Breast epithelium (tissue), 4 donors: ENCODE data around the gene TSPAN4. TPM values are rescaled to one million over a fixed set of nuclear protein-coding genes. Genes with fewer than 3 reads are reported as not detected.
A peak's percentile ranks its signal among the peaks of the same experiment; 100 is the strongest.

ENCODE experiments used
- DNase-seq, 2 donors: peaks; one replicate each; pipeline ENCODE4 v3.0.0-alpha.2; 2019; ENCODE audit warnings: low spot score in 2 of 2
- H3K27ac ChIP-seq, 2 donors: fragments of 200-600 bp; sonication (generic) in 1 of 2; one replicate each; pipeline ENCODE4 v1.5.1; 2016 to 2019; ENCODE audit warnings: mild to moderate bottlenecking in 1 of 2
- H3K27me3 ChIP-seq, 2 donors: fragments of 200-600 bp; sonication (generic) in 1 of 2; one replicate each; pipeline versions ENCODE4 v1.5.1 to v1.6.0; 2017 to 2019; ENCODE audit warnings: control low read depth in 1 of 2, mild to moderate bottlenecking in 1 of 2
- H3K36me3 ChIP-seq: fragments of 200-600 bp; one replicate; pipeline ENCODE4 v1.5.1; 2019
- H3K4me1 ChIP-seq, 2 donors: fragments of 200-600 bp; sonication (generic); one replicate each; pipeline ENCODE4 v1.5.1; 2016 to 2019; ENCODE audit warnings: control low read depth in 1 of 2
- H3K4me3 ChIP-seq, 3 donors: fragments of 200-600 bp; sonication (generic); 1 replicate in 2 of 3; 2 replicates in 1 of 3; pipeline ENCODE4 v1.5.1; 2016 to 2019; ENCODE audit warnings: mild to moderate bottlenecking in 3 of 3, moderate library complexity in 2 of 3
- H3K9me3 ChIP-seq, 2 donors: fragments of 200-600 bp; sonication (generic) in 1 of 2; one replicate each; pipeline ENCODE4 v1.5.1; 2016 to 2019; ENCODE audit warnings: control low read depth in 1 of 2
- POLR2A ChIP-seq: fragments of 450-650 bp; IDR thresholded peaks from one replicate; pipeline ENCODE4 v1.6.1; 2016; ENCODE audit warnings: antibody characterized with exemption, mild to moderate bottlenecking, moderate library complexity
- POLR2AphosphoS5 ChIP-seq, 3 donors: sonication (generic); formaldehyde crosslinking; IDR thresholded peaks; one replicate each; pipeline ENCODE4 v1.6.1; 2017; ENCODE audit warnings: antibody characterized with exemption in 3 of 3
- intact Hi-C: fragments of 100-400 bp; cut with DNase I; formaldehyde crosslinking; loops from one replicate; pipeline ENCODE4 v1.15.1; 2023; ENCODE audit warnings: low total_unique reads
- total RNA-seq, 3 donors: library from RNA; depleted of rRNA; stranded (reverse); fragments of >200 nt; gene quantifications; one replicate each; pipeline ENCODE4 v1.1.0, GENCODE V29; 2016
- TF ChIP-seq, protein P1 (sequence below), 3 donors: fragments of 450-650 bp; IDR thresholded peaks; one replicate each; pipeline ENCODE4 v1.5.1; 2016 to 2017; ENCODE audit warnings: antibody characterized with exemption in 3 of 3, mild to moderate bottlenecking in 3 of 3, moderate library complexity in 3 of 3

TSPAN4 gene
- total RNA-seq, 3 donors from 2014 or later, result 72.4 to 217 (median 107) TPM

DNA sequence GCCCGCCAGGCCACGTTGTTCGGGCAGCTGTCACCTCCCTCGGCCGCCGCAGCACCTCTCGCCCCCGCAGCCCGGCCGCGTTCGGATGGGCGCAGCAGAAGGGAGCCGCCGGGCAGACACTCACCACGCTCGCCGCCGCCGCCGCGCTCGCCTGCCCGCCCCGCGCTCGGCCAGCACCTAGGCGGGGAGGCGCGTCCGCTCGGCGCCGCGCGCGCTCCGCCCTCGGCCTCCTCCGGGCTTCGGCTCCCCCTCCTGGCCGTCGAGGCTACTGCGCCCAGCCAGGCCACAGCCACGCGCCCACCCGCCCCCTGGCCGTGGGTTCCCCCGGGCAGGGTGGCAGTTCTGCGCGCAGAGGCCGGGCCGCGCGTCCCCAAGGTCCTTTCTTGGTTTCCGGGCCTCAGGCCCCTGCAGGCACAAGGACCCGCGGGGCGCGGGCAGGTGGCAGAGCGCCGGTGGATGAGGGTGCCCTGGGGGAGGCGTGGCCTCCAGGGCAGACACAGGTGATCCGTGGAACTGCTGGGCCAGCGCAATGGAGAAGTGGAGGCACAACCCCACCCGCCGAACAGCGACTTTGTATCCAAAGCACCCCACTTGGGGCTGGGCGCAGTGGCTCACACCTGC, 44.4 kb upstream of the TSPAN4 start, which contains the start of gene SLC25A22:
Gene SLC25A22 (minus strand): TSS at position 189 of the 621 bp plus-strand sequence. CDS start 3,275 bp downstream, outside the sequence.
- peak in 1 of 2 donors; percentile 77 for DNase-seq
- Histone ChIP-seq H3K36me3 (no peaks in the 10 kb centered on the region), H3K4me3 (peak within 1 kb of the TSS; percentile 62 to 82 (median 79)), H3K27ac (peak within 1 kb of the TSS; percentile 86 to 87), H3K4me1 (peaks cover 10 to 14% of the 10 kb centered on the region in 2 donors), H3K27me3 (no peaks in the 10 kb centered on the region), H3K9me3 (no peaks in the 10 kb centered on the region)
- intact Hi-C loops, result no loop called here
- TF ChIP-seq POLR2AphosphoS5 (IDR thresholded peaks at IDR 0.05) (peak in 1 of 3 donors; percentile 11), POLR2A (no peak)
- TF ChIP-seq, protein P1, sequence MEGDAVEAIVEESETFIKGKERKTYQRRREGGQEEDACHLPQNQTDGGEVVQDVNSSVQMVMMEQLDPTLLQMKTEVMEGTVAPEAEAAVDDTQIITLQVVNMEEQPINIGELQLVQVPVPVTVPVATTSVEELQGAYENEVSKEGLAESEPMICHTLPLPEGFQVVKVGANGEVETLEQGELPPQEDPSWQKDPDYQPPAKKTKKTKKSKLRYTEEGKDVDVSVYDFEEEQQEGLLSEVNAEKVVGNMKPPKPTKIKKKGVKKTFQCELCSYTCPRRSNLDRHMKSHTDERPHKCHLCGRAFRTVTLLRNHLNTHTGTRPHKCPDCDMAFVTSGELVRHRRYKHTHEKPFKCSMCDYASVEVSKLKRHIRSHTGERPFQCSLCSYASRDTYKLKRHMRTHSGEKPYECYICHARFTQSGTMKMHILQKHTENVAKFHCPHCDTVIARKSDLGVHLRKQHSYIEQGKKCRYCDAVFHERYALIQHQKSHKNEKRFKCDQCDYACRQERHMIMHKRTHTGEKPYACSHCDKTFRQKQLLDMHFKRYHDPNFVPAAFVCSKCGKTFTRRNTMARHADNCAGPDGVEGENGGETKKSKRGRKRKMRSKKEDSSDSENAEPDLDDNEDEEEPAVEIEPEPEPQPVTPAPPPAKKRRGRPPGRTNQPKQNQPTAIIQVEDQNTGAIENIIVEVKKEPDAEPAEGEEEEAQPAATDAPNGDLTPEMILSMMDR (IDR thresholded peaks at IDR 0.05), result peak; percentile 56 to 91 (median 78)

DNA sequence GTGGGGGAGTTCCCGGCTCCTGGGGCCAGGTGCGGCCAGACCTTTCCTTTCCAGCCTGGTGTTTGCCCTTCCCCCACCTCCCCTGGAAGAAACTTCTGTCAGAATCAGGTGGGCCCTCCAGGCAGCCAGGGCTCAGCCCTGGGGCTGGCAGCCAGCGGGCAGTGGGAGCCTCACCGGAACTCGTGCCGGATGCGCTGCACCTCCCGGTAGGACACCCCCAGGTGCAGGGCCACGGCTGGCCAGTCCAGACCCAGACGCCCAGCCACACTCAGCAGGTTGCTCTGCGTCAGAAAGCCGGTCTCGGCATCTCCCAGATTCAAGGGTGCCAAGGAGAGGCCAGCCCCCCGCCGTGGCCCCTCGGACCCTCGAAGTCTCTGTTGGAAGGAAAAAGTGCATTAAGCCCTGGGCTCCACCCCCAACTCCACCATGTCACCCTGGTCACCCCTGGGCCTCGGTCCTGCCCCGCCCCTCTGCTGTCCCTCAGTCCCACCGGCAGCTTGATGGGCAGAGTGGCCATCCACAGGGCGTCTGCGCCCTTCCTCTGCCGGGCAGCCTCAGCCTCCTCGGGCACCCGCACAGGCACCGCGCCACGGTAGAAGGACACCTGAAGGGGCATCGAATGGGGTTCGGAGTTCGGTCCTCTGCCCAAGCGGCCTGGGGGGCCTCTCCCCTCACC, 42.9 kb upstream of the TSPAN4 start:
- no peaks in the 10 kb centered on the region for H3K36me3 ChIP-seq

DNA sequence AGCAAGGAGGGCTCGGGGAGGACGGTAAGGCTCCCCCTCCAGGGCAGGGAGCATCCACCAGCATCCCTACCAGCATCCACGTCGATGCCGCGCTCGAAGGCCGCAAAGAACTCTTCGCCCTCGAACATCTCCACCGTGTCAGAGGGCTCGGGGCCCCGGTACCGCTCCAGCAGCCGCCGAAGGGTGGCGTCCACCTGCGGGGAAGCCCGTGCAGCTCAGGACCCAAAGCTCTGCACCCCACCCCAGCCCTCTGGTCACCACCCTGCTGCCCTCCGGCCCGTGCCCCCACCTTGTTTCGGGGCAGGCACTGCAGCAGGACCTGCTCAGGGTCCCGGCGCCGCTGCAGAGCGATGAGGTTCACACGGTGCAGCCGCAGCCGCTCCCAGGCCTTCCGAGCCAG, 42.2 kb upstream of the TSPAN4 start:
- no peaks in the 10 kb centered on the region for H3K9me3 ChIP-seq
- no peak overlapping the region for H3K4me3 ChIP-seq
- TF ChIP-seq POLR2A, result no peak
- TF ChIP-seq, protein P1 (IDR thresholded peaks at IDR 0.05), result no peak
- TF ChIP-seq POLR2AphosphoS5 (IDR thresholded peaks at IDR 0.05), result no peak
- no peak for DNase-seq
- H3K27me3 ChIP-seq, result no peaks in the 10 kb centered on the region
- intact Hi-C loops, result no loop called here
- peaks cover 9 to 24% of the 10 kb centered on the region in 2 donors for H3K4me1 ChIP-seq
- H3K36me3 ChIP-seq, result no peaks in the 10 kb centered on the region
- no peak overlapping the region for H3K27ac ChIP-seq

More for the DNA sequence above, 42.9 kb upstream of the TSPAN4 start:
- Histone ChIP-seq H3K4me3 (no peak overlapping the region), H3K9me3 (no peaks in the 10 kb centered on the region), H3K27ac (no peak overlapping the region), H3K4me1 (peaks cover 10 to 23% of the 10 kb centered on the region in 2 donors), H3K27me3 (no peaks in the 10 kb centered on the region)
- intact Hi-C loops, result no loop called here
- TF ChIP-seq, protein P1 (IDR thresholded peaks at IDR 0.05), result no peak
- TF ChIP-seq POLR2A (no peak), POLR2AphosphoS5 (IDR thresholded peaks at IDR 0.05) (no peak)
- DNase-seq, result no peak

DNA sequence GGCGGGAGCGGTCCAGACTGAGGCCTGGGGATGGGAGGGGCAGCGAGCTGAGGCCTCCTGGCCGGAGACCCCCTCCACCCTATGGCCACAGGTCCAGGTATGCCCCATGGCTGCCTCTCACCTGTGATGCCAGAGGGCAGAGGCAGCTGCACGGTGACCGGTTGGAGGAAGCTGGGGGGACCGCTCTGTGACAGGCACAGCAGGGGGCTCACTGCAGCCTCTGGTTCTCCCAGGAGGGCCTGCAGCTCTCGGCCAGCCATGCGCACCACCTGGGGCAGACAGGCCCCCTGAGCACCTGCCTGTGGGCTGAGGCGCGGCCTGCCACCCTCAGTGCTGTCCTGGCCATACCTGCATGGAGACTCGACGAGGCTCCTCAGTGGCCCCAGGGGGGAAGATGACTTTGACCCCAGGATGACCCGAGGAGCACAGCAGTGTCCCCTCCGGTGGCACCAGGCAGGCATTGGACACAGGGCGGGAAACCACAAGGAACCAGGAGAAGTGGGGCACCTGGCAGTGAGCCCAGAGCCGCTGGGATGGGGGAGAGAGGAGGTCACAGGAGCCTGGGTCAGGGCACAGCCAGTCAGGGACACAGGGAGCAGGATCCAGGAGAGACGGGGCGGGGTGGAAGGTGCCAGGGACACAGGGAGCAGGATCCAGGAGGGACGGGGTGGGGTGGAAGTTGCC, 41.4 kb upstream of the TSPAN4 start:
- TF ChIP-seq POLR2A, result no peak
- TF ChIP-seq, protein P1 (IDR thresholded peaks at IDR 0.05), result no peak
- TF ChIP-seq POLR2AphosphoS5 (IDR thresholded peaks at IDR 0.05), result no peak
- intact Hi-C loops, result no loop called here
- no peaks in the 10 kb centered on the region for H3K27me3 ChIP-seq
- H3K4me1 ChIP-seq, result peaks cover 6 to 20% of the 10 kb centered on the region in 2 donors
- no peaks in the 10 kb centered on the region for H3K9me3 ChIP-seq
- H3K4me3 ChIP-seq, result no peak overlapping the region
- H3K36me3 ChIP-seq, result no peaks in the 10 kb centered on the region
- no peak for DNase-seq
- no peak overlapping the region for H3K27ac ChIP-seq
